C4-2B (cell line): ENCODE measurements around the gene NAPA.

Experiments used
- H3K27ac ChIP-seq: fragments of 450-650 bp; 2 replicates; pipeline ENCODE4 v1.5.1; 2017
- ZFX ChIP-seq: fragments of 450-650 bp; IDR thresholded peaks from 2 replicates; pipeline ENCODE4 v1.6.1; 2017
- TF ChIP-seq, protein P1 (sequence below): fragments of 450-650 bp; conservative IDR thresholded peaks from 2 replicates; pipeline ENCODE4 v1.5.1; 2017; ENCODE audit warnings: mild to moderate bottlenecking

NAPA gene

DNA sequence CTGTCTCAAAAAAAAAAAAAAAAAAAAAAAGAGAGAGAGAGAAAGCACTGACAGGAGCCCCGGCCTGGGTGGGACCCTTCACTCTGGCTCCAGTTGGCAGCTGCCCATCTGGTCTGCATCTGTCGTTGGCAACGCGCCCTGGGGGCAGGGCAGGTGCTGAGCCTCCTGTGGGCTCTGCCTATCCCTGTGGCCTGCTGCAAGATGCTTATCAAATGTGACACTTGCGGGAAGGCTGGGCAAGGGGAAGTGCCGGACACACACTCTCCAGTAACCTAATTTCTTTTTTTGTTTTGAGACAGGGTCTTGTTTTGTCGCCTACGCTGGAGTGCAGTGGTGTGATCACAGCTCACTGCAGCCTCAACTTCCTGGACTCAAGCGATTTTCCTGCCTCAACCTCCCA, 20.1 kb downstream of the NAPA start:
- TF ChIP-seq, protein P1, sequence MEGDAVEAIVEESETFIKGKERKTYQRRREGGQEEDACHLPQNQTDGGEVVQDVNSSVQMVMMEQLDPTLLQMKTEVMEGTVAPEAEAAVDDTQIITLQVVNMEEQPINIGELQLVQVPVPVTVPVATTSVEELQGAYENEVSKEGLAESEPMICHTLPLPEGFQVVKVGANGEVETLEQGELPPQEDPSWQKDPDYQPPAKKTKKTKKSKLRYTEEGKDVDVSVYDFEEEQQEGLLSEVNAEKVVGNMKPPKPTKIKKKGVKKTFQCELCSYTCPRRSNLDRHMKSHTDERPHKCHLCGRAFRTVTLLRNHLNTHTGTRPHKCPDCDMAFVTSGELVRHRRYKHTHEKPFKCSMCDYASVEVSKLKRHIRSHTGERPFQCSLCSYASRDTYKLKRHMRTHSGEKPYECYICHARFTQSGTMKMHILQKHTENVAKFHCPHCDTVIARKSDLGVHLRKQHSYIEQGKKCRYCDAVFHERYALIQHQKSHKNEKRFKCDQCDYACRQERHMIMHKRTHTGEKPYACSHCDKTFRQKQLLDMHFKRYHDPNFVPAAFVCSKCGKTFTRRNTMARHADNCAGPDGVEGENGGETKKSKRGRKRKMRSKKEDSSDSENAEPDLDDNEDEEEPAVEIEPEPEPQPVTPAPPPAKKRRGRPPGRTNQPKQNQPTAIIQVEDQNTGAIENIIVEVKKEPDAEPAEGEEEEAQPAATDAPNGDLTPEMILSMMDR, result no peak
- TF ChIP-seq ZFX, result no peak

DNA sequence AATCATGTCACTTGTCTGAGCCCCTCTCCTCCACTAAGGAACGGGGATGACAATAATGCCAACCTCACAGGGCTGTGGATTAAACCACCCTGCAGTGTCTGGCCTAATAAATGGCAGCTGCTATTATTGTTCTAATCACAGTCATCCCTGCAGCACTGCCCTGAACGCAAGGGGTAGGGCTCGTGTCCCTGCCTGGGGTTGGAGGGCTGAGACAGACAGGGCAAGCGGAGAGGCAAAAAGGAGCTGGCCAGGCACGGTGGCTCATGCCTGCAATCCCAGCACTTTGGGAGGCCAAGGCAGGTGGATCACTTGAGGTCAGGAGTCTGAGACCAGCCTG, 20.7 kb downstream of the NAPA start:
- TF ChIP-seq, protein P1, result no peak
- no peak overlapping the region for H3K27ac ChIP-seq

More for the DNA sequence above, 20.1 kb downstream of the NAPA start:
- no peak overlapping the region for H3K27ac ChIP-seq

DNA sequence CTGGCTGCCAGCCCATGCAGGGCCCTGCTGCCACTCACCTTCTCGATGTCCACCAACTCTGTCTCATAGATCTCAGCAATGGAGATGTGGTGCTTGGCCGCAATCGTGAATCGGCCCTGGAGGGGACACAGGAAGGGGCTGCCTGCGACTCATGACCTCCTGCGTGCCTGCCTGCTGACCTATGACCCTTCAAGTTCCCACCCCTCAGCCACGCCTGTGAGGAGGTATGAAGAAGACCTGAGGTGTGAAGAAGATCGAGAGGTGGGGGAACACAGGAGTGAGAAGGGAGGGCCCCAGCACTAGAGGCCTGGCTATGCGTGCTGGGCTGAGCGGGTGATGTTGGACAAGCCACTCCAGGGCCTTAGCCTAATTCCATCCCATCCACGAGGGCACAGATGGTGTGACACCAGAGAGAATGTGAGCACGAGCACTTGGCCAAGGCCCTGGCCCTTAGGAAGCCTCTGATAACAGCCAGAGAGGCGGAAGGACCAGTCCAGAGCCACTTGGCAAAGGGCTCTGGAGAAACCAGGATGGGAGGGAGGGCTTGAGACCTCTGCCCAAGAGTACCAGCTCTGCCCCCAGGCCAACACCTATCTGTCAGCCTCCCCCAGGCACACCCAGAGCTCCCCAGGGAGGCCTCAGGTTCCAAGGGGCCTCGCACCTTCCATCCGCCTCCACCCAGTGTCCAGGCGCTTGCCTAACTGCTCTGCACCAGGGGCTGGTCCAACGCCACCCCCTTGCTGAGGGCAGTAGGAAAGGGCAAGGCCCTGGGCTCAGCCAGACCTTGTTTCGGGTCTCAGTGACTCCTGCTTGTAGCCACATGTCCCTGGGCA, 21.3 kb downstream of the NAPA start:
- no peak for TF ChIP-seq ZFX
- TF ChIP-seq, protein P1, result no peak
- H3K27ac ChIP-seq, result no peak overlapping the region

DNA sequence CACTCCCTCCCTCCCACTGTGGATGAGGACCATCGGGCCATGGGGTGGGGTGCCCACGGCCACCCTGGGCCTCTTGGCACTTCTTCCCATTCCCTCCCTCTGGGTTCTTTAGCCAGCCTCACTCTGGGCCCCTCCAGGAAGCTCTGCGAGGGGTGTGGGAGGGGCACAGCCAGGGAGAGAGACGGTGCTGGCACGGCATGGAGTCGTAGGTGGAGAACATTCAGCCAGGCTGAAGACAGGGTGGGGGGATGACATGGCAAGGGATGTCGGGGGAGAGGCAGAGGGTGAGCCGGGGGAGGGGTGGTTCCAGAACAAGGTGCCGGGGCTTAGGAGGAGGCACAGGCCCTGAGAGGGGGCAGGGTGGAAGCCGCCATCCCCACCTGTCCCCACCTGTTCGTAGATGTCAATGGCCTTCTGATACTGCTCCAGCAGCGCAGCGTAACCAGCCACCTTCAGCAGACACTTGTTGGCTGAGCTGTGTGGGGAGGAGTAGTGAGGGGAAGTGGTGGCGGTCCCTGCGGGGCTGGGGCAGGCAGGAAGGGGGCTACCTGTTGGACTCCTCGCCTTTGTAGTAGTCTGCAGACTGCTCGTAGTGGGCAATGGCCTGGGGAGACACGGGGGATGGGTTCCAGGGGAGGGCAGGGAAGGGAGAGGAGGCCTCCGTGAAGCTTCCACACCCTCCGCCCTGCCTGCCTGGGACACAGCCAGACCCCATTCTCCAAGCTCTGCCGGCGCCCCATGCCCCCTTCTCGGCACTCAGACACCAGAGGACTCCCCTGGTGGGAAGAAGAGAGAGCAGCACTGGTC, 22.1 kb downstream of the NAPA start:
- TF ChIP-seq ZFX, result no peak
- TF ChIP-seq, protein P1, result no peak
- no peak overlapping the region for H3K27ac ChIP-seq

DNA sequence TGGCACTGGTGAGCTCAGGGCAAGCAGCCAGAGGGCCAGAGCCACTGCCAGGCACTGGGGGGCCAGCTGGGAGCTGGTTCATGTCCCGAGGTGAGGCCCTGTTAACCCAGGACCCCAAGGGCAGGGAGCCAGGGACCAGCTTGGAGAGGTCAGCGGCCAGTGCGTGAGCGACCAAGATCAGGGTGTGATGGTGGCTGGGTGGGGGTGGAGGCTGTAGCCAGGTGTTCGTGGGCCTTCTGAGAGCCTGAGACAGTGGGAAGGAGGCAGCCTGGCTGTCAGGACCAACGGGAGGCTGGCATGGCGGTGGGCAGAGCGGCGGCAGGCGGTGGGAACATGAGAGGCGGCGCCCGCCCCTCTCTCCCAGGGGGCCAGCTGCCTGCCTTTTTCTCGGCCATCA, 22.7 kb downstream of the NAPA start:
- no peak for TF ChIP-seq ZFX
- TF ChIP-seq, protein P1, result no peak
- no peak overlapping the region for H3K27ac ChIP-seq

DNA sequence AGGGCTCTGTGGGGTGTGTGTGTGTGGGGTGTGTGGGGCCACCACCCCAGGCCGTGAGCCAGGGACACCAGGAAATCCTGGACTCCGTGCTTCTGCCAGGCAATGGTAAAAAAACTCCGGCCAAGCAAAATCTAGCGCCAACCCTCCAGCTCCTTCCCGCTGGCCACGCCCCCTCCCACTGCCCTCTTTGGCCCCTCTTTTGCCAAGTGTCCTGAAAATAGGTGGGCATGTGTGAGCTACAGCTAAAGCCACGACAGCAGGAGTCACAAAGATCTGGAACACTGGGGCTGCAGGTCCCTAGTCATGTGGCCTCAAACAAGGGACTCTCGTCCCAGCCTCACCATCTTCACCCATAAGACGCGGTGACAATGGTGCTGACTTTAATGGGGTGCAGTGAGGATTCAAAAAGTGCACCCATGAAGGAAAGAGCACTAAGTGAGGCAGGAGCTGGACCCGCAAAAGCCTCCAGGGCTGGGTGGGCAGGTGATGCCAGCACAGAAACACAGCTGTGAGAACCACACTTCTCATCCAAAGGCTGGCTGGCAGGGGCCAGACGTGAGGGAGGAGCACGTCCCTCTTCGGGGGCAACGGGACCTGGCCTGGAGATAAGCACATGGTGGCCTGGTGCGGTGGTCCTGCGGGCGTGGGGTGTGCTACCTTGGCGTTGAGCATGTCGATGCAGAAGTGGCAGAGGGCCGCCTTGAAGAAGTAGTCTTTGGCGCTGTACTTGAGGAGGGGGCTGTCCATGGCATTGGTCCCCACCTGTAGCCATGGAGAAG, 23.3 kb downstream of the NAPA start:
- no peak for TF ChIP-seq ZFX
- TF ChIP-seq, protein P1, result no peak
- H3K27ac ChIP-seq, result no peak overlapping the region

DNA sequence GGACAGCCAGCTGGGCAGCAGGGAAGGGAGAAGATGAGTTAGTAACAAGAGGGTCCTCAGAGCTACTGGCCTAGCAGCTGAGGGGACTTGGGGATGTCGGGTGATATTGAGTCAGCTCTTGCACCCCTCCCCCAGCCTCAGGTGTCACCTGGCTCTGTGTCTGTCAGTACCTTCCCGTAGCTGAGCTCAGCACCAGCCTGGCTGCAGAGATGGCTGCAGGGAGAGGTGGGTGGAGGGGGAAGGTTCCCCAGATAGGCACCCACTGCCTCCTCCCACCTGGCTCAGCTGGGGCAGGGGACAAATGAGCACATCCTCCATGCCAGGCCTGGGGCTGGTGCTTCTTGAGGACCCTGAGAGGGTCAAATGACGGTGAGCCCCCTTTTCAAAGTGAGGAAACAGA, 24.0 kb downstream of the NAPA start:
- H3K27ac ChIP-seq, result no peak overlapping the region
- no peak for TF ChIP-seq ZFX
- TF ChIP-seq, protein P1, result no peak
